Left renal cortex interstitium (tissue), 4 donors: ENCODE results near the gene GLUL. TPM values are rescaled to one million over a fixed set of nuclear protein-coding genes. Genes with fewer than 3 reads are reported as not detected.

Experiments used
- DNase-seq, 4 donors: peaks; one replicate each; pipeline ENCODE4 v3.0.0-alpha.2; 2013; ENCODE audit warnings: low read depth in 4 of 4, low spot score in 2 of 4, missing footprints in 1 of 4
- polyA plus RNA-seq, 4 donors: library from polyadenylated mRNA; unstranded; fragments of 120-200 nt; gene quantifications; one replicate each; pipeline ENCODE4 v1.2.1, GENCODE V29; 2013; ENCODE audit not compliant: insufficient read length in 4 of 4

The GLUL gene
- 100 to 1,000 TPM; 283 to 316 (median 304) TPM for polyA plus RNA-seq

DNA sequence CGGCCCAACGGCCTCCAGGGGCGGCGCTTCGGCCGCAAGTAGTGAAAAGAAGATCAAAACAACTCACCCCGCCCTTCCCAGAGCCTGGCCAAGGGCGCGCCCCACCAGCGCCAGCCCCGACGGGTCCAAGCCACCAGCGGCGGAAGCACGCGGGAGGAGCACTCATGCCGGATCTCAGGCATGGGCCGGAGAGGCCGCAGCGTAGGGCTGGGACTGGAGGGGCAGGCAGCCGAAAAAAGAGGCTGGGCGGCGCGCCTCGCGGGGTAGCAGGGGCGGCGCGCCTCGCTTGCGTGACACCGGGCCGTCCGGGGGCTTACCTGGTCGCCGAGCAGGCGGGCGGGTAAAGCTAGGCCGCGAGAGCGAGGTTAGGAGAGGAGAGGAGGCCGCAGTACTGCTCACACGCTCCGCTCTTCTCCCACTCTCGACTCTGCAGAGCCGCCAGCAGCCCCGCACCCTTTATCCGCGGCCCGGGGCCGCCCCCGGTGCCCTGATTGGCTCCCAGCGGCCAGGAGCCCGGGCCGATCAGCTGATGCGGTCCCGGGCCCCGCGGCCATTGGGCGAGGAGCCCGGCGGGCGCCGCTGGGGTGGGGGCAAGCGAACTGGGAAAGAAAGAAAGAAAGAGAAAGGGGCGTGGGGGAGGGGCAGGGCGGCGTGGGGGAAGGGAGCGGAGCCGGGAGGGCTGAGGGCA, at the start of gene GLUL:
TSS of gene GLUL (minus strand) at position 429 of the 688 bp plus-strand sequence. CDS start 3,053 bp downstream, outside the sequence.
- peak; percentile 82 to 90 (median 89) for DNase-seq

DNA sequence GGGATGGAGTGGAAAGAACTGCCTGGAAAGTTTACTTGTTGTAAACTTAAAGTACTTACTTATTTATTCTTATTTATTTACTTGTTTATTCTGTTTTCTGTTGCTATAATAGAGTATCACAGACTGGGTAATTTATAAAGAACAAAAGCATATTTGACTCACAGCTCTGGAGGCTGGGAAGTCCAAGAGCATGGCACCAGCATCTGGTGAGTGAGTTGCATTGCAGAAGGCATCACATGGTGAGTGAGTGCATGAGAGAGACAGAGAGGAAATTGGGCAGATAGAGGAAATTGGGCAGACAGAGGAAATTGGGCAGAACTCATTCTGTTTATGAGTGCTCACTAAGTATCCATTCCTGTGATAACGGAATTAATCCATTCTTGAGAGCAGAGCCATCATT, 46.7 kb upstream of the GLUL start:
- DNase-seq: no peak

DNA sequence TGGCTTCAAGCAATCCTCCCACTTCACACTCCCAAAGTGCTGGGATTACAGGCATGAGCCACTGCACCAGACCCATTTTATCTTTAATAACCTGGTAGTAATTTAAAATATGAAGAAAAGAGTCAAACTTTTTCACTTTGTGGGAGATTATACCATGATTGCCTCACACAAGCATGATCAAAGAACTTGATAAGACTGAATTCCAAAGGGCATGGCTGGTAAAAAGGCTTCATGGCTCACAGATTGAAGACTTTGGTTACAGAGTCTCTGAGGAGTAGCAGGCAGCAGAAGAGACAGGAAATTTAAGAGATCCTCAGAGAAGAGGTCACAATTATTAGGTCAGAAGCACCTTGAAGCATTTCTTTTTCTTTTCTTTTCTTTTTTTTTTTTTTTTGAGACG, 42.0 kb upstream of the GLUL start:
- DNase-seq: no peak

DNA sequence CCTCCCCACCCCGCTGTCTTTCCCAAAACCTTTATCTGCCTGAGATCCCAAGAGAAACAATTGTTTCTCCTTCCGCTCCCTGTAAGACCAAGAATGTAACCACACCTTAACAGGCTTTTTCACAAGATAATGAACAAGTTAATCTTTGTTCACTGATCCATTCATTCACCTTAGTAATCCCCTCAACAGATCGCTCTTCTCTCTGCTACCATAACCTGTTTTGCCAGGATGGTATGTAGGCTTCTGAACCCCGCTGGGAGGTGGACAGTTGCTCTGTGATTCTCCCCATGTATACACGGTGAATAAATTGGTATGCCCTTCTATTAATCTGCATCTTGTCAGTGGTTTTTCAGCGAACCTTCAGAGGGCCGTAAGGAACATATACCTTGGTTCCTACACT, 39.7 kb upstream of the GLUL start:
- DNase-seq: no peak

DNA sequence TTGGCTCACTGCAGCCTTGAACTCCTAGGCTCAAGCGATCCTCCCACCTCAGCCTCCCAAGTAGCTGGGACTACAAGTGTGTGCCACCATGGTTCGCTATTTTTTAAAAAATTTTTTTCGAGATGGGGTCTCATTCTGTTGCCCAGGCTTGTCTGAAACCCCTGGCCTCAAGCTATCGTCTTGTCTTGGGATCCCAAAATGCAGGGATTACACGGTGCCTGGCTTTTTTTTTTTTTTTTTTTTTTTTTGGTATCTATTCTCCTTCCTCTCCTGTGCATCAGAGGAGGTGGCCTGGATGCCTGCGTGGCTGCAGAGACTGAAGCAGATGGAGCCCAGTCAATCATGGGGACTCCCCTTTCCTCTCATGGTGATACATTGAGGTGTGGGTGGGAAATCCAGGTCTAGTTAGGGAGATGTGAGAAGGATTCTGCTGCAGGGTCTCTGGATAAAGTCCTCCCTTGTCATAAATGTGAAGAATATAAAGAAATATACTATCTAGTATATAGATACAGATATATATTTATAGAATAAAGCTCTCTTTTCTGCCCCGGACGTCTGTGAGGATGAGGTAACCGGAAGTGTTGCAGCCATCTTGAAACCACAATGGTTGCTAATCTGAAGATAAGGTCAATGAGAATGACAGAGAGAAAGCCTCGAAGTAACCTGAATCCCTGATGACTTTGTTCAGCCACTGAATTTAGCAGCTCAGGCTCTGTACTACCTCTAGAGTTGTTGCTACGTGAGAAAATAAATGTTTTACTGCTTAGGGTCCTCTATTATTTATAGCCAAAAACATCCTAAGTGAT, 38.9 kb upstream of the GLUL start:
- DNase-seq: no peak

DNA sequence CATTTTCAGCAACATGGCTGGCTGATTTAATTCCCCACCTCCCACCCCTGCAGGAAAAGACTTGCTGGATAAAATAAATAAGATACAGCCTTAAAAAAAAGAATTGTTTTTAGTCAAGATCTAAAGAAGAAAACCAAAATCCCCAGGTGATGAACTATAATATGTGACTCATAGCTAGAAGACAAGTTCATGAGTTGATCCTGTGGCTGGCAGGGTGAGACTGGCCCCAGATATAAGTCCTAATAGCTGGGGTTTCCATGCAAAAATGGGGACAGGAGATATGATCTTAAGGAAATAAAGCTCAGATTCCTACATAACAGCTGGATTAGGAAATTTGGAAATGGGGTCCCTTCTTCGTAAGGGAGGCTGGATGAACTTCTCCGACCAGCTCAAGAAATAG, 36.5 kb upstream of the GLUL start:
- DNase-seq: no peak

DNA sequence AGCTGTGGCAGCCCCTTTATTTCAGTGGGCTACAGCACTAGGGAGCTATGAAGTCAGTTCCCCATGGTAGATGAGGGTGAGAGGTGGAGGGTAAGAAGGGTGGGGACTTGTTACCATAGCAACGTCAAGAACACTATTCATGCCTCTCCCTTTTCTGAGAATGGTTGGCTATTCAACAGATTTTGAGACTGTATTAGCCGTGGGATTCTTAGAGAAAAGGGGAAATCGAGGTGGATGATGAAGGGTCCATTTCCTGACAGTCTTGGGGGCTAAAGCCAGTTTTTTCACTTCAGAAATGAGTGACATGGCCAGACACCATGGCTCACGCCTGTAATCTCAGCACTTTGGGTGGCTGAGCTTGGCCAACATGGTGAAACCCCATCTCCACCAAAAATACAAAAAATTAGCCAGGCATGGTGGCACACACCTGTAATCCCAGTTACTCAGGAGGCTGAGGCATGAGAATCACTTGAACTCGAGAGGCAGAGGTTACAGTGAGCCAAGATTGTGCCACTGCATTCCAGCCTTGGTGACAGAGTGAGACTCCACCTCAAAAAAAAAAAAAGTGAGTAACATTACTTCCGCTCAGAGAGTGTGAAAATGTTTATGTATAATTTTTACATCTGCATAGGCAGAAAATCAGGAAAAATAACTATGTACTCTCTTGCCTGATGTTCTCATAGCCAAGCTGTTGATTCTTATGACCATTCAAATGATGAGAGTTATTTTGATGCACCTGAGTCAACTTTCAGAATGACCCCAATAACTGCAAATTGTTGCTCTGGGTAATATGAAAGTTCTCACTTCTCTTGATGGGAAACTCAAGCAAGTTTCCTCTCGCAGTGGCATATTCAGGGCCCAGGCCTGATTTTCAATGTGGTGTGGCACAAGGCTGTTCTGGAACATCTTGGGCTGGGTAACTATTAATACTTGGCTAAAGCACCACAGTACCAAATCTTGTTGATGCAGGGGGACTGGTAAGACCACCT, 35.1 kb upstream of the GLUL start:
- no peak for DNase-seq

DNA sequence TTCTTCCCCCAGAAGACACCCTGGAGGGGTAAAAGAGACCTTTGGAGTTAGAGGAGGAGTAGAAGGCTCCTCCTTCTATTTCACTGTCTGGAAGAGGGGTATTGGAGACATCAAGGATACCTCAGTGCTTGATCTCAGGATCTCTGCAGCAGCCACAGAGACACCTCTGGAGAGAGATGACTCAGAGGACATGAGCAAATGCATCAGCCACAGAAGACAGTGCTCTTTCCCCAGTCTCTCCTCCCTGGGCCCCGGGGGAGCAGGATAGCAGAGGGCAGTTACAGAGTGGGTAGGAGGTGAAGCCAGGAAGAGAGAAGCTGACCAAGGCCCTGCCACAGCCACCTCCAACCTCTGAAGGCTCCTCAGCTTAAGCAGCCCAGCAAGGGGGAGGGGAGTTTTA, 24.2 kb upstream of the GLUL start:
- DNase-seq: no peak

DNA sequence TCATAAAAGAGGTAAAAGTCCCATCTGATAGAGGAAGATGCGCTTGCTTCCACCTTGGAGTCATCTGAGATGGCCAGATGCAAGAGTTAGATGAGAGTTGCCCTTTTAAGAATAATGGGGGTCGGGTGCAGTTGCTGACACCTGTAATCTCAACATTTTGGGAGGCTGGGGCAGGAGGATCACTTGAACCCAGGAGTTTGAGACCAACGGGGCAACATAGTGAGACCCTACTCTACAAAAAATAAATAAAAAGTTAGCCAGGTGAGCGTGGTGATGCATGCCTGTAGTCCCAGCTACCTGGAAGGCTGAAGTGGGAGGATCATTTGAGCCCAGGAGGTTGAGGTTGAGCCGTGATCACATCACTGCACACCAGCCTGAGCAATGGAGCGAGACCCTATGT, 22.4 kb upstream of the GLUL start:
- DNase-seq: no peak

DNA sequence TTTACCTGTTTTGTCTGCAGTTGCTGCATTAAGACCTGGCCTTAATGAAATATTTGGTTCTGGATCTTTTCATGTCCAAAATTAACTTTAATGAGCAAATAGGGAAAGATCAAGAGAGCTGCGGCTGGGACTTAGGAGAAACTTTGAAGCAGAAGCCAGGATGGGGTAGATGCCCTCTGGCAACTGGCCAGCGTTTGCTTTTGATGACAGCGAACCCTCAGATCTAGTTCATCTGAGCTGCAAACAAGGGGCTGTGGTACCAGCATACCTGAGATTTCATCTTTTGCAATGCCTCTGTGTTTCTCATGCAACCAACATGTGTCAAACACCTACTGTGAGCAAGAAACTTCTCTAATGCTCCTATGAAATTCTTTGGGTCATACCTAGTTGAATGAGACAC, 21.9 kb upstream of the GLUL start:
- no peak for DNase-seq

DNA sequence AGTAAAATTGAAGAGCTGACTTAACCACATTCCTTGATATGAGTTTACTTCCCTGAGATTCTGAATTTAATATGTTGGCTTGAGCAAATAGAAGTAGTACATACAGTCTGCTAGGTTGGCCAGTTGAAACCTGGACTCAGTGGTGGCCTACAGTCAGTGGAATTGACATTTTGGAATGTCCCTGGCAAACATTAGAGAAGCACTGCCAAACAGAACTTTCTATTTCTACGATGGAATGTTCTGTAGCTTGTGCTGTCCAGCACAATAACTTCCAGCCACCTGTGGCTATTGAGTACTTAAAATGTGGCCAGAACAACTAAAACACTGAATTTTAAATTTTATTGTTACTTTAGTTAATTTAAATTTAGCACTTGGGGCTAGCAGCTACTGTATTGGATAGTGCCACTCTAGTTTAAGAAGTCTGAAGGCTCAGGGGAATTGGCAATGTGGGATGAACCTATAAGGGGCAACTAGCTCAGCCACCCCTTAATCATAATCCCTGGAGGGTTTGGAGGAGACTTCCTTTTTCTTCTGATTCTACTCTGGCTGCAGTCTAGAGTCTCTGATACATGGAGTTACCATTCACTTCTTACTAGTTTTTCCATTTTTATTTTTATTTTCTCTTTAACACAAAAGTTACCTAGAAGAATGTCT, 19.2 kb upstream of the GLUL start:
- DNase-seq: no peak

DNA sequence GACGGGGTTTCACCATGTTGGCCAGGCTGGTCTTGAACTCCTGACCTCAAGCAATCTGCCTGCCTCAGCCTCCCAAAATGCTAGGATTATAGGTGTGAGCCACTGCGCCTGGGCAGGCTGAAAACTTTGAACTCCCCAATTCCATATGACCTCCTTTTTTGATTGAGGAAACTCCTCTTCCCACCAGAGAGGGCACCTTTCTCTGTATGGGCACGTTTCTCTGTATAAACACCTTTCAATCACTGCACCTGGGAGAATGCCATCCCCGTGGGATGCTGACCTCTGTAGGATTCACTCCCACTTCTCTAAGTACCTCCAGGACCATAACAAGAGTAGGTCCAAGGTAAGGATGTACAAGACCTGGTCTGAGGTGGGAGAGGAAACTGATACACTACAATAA, 18.5 kb upstream of the GLUL start:
- DNase-seq: no peak

DNA sequence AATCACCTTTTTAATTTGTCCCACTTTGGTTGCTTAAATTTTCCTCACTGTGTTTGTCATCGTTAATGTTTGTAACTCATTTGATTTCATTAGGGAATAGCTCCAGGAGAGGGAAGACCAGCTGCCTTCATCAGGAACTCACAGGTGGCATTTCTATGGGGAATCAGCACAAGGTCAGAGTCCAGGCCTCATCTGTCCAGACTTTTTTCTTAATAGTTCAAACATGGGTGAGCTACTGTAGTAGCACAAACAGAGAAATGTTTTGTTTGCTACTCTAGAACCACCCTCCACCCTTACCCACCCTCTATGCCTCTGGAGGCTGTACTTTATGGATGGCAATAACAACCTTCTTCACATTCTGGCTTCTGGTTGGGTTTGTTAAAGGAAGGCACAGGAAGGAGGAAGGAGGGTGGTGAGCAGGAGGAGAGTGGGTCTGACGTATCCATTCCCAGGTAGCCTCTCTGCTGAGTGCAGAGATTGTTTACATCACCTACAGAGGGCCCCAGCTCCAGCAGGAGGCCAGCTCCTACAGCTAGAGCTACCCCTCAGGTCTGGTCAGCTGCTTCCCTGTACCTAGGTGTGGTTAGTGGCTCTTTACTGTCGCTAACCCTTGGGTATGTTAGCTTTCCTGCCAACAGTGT, 17.0 kb upstream of the GLUL start:
- DNase-seq: no peak

DNA sequence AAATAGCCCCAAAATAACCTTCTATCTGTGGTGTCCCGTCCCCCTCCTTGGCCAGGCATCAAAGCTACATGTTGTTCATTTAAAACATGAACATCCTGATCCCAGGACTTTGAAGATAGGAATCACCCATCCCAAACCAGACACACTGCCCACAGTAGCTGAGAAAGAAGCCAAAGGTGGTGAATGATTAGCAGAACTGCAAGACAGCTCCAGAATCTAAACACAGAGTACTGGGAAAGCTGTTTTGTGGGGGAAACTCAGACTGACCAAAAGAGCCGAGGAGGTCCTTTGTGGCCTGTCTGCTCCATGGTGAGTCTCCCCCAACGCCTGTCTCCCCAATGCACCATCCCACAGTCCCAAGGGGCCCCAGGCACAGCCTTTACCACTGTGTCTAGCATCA, 16.1 kb upstream of the GLUL start:
- no peak for DNase-seq

DNA sequence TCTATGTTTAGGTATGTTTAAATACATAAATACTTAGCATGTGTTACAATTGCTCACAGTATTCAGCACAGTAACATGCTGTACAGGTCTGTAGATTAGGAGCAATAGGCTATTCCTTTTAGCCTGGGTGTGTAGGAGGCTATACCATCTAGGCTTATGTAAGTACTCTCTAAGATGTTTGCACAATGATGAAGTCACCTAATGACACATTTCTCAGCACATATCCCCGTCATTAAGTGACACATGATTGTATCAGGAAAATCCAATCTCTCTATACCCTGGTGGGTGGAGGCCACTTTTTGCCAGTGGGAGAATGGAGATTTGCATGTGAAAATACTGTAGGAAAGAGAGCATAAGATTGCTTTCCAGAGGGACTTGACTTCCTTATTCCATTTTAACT, 14.4 kb upstream of the GLUL start:
- DNase-seq: no peak

DNA sequence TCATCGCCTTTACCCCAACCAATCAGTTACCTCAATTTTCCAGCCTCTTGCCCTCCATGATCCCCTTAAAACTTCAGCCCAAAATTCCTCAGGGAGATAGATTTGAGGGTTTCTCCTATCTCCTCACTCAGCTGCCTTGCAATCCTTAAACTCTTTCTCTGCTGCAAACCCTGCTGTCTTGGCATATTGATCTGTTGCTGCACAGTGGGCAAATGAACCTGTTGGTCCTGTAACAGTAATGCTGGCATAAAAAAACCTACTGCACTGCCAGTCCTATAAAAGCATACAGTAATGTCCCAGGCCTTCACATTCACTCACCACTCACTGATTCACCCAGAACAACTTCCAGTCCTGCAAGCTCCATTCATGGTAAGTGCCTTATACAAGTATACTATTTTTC, 14.0 kb upstream of the GLUL start:
- DNase-seq: no peak

DNA sequence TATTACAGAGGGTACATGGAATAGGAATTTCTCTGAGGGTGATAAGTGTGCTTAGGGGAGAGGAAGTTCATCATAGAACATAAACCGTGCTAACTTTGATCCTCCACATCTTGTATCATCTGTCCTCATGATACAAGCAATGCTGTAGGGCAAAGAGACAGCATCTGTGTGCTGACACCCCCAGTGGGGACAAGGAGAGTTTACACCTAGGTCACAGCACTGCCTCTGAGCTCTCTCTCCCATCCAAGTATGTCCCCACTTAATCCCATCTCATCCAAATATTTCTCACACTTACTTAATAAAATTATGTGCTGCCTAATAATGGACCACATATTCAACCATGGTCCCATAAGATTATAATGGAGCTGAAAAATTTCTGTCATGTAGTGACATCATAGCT, 13.2 kb upstream of the GLUL start:
- no peak for DNase-seq

DNA sequence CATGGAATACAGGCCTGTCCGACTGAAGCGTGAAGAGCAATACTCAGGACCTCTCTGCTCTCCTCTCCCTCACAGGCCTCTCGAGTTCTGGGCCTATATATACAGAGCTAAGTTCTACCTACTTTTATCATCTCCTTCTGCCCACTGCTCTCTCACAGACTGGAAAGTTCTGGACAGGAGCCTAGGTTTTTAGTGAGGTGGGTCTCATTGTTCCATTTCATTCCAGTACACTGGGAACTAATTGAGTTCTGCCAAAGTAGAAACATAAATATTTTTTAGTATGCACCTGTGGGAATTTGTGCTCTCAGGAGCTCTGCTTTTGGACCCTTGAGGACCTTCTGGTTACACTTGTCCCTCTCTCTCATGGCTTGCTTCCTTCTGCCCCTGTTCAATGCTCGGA, 9.0 kb upstream of the GLUL start, which contains the start of gene TEDDM1:
TSS of gene TEDDM1 (minus strand) at position 101 of the 400 bp plus-strand sequence. CDS start 182 bp downstream, outside the sequence.
- no peak for DNase-seq

DNA sequence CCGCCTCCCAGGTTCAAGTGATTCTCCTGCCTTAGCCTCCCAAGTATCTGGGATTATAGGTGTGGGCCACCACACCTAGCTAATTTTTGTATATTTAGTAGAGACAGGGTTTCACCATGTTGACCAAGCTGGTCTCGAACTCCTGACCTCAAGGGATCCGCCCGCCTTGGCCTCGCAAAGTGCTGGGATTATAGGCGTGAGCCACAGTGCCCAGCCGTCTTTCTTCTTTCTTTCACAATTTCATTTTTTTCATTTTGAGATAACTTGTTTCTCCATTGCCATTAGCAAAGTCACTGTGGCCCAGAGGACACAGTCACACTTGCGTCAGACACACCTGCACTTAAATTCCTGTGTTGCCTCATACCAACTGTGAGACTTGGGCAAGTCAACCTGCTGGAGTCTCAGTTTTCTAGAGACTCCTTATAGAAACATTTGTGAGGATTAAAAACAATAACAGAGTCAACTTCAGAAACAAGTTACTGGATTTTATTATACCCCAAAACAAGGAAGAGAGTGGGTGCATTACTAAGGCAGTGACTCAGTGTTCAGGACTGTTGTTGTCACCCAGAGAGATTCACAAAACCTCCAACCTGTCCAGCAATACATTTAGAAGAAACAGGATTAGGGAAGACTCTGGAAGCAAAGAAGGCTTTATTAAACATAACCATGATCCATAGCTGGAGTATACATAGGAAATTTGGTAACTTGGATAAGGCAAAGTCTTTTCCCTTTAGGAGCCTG, 6.2 kb upstream of the GLUL start:
- no peak for DNase-seq
